GM13976 (cell line): ENCODE results near the gene MPRIP.
"Not testable (repeated sequence)": the region's sequence is repeated elsewhere in the genome, so short reads cannot be mapped to it uniquely, and the experiment has no call there.

Experiments
- DNase-seq: peaks from one replicate; pipeline ENCODE4 v3.0.0; 2012; ENCODE audit warnings: low spot score
- in situ Hi-C: fragments of 300-500 bp; cut with MboI; formaldehyde crosslinking; loops from one replicate; pipeline ENCODE4 v1.12.0; 2022; ENCODE audit warnings: low sequenced_read_pairs, mixed read lengths, inconsistent platforms; ENCODE audit not compliant: unreplicated experiment
- TF ChIP-seq, protein P1 (sequence below): IDR thresholded peaks from 2 replicates; pipeline ENCODE4 v1.5.1; 2012; ENCODE audit warnings: borderline replicate concordance, mild to moderate bottlenecking; ENCODE audit not compliant: insufficient read depth; ENCODE audit errors: extremely low read depth, missing control alignments, control extremely low read depth

MPRIP gene

DNA sequence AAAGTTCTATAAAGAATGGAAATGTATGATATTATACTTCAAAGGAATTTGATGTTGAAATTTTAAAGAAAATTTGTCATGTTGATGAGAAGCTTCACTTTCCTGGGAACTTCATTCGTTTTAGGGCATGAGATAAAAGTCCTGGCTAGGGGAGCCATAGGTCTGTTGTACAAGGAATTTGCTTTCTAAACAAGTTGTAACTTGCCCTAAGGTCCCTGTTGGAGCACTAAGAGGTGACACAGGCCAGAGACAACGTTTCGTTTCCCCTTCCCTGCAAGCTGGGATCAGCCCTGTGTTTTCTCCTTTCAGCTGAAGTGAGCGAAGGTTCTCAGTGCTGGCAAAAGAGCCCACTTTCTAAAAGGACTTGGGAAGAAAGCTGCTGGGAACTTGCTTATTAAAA, 147.3 kb downstream of the MPRIP start:
- in situ Hi-C loops, result no loop called here
- TF ChIP-seq, protein P1, sequence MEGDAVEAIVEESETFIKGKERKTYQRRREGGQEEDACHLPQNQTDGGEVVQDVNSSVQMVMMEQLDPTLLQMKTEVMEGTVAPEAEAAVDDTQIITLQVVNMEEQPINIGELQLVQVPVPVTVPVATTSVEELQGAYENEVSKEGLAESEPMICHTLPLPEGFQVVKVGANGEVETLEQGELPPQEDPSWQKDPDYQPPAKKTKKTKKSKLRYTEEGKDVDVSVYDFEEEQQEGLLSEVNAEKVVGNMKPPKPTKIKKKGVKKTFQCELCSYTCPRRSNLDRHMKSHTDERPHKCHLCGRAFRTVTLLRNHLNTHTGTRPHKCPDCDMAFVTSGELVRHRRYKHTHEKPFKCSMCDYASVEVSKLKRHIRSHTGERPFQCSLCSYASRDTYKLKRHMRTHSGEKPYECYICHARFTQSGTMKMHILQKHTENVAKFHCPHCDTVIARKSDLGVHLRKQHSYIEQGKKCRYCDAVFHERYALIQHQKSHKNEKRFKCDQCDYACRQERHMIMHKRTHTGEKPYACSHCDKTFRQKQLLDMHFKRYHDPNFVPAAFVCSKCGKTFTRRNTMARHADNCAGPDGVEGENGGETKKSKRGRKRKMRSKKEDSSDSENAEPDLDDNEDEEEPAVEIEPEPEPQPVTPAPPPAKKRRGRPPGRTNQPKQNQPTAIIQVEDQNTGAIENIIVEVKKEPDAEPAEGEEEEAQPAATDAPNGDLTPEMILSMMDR, result no peak
- no peak for DNase-seq

DNA sequence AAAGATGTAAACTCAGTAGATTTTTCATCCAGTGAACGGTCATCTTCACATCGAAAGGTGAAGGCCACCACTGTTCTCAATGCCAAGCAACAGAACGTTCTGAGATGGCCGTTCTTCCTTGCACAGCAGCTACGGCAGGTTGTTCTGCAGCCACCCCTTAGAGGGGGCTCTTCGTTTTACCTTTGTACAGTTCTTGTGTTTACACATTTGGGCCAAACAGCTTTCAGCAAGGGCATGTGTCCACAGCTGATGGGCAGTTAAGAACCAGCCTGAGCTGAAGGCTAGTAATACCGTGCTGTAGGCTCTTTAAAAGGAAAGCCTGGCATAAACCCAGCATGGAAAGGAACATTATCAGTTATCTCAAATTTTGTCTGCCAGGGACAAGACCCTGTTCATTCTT, 147.9 kb downstream of the MPRIP start:
- no peak for DNase-seq
- TF ChIP-seq, protein P1, result no peak
- in situ Hi-C loops, result no loop called here

DNA sequence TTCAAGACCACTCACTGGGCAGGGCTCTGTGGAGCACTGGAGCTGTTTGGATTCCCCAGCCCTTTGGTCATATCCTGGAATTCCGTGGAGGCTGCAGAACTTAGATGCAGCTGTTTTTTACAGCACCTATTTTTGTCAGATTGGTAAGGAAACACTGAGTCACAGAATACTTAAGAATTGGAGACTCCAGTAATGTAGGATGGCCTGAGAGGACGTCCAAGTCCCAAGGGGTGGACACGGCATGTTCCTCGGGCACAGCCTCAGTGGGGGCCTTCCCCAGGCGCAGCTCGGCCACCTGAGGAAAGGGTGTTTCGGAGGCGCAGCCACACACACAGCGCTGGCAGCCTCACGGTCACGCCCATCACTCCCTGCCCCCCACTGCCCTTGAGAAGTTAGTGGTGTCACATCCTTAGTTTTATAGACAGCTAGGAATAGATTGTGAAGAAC, 149.1 kb downstream of the MPRIP start:
- no peak for DNase-seq
- TF ChIP-seq, protein P1, result no peak
- in situ Hi-C loops, result no loop called here

DNA sequence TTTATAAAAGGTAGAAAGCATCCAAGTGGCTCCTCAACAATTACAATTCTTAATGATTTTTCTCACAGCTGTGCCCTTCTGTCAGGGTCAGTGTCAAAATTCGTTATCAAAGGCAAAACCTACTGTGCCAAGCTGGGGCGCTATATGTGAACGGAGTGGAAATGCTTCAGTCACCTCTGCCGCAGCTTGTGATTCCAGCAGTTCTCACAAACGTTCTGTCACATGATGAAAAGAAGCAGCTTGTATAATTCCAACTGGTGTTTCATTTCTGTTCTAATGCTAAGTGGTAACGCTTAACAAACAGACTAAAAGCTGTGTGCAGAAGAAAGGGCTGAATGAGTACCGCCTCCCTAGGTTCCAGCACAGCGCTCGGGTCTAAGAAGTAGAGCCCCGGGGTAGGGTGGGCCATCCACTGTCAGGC, 149.7 kb downstream of the MPRIP start:
- no peak for DNase-seq

DNA sequence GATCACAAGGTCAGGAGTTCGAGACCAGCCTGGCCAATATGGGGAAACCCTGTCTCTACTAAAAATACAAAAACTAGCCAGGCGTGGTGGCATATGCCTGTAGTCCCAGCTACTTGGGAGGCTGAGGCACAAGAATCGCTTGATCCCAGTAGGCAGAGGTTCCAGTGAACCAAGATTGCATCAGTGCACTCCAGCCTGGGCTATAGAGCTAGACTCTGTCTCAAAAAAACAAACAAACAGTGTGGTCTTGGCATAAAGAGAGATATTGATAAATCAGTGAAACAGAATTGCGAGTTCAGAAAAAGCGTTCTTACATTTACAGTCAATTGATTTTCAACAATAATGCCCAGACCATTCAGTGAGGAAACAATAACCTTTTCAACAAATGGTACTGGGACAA, 153.2 kb downstream of the MPRIP start:
- DNase-seq, in situ Hi-C loops: not testable (repeated sequence)

More for the DNA sequence above, 149.7 kb downstream of the MPRIP start:
- in situ Hi-C loops, result no loop called here
- TF ChIP-seq, protein P1, result no peak

DNA sequence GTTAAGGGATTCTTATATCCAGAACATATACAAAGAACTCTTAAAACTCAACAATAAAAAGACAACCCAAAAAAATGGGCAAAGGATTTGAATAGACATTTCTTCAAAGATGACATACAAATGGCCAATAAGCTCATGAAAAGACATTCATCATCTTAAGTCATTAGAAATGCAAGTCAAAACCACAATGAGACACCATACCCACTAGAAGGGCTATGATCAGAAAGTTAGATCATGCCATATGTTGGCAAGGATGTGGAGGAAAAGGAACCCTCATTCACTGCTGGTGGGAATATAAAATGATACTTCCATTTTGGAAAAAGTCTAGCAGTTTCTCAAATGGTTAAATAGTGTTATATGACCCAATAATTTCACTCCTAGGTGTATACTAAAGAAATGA, 154.5 kb downstream of the MPRIP start:
- DNase-seq, result no peak
- TF ChIP-seq, protein P1, result no peak
- in situ Hi-C loops, result no loop called here

DNA sequence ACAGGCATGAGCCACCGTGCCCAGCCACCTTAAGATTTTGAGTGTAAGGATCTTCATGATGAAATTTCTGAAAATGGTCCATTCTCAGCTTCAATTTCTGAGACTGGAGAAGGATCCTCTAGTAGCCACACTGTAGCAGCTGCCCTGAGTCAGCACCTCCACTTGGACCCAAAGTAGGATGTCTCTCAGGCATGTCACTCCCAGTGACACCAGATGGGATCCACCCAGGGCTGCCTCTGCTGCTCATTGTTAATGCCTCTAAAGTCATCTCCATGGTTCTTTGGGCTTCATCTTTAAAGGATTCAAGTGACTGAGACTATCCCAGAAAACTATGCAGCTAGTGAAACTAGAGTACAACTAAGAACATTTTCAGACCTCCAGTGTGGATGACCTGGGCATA, 156.0 kb downstream of the MPRIP start:
- TF ChIP-seq, protein P1, result no peak
- in situ Hi-C loops, result no loop called here
- no peak for DNase-seq
